GM23338 (cell line): ENCODE measurements around the gene KCNK10.

ENCODE experiments used
- EZH2 ChIP-seq: fragments of 200-600 bp; sonication (generic); IDR thresholded peaks from one replicate; pipeline ENCODE4 v1.8.0; 2017; ENCODE audit warnings: antibody characterized with exemption, mild to moderate bottlenecking, low read depth; ENCODE audit not compliant: unreplicated experiment
- EZH2phosphoT487 ChIP-seq: fragments of 200-600 bp; sonication (generic); IDR thresholded peaks from one replicate; pipeline ENCODE4 v1.8.1; 2018; ENCODE audit warnings: antibody characterized with exemption; ENCODE audit not compliant: unreplicated experiment
- POLR2AphosphoS5 ChIP-seq: IDR thresholded peaks from 2 replicates; pipeline ENCODE4 v1.6.1; 2016; ENCODE audit warnings: antibody characterized with exemption, low read depth
- TF ChIP-seq, protein P1 (sequence below), 2 experiments: fragments of 200-600 bp in 1 of 2; sonication (generic) in 1 of 2; conservative IDR thresholded peaks; 2 replicates each; pipeline versions ENCODE4 v1.5.1 to v1.6.1; 2016 to 2017; ENCODE audit warnings: antibody characterized with exemption in 2 of 2, low read depth in 2 of 2, mild to moderate bottlenecking in 2 of 2, moderate library complexity in 1 of 2
- TF ChIP-seq, protein P2 (sequence below): IDR thresholded peaks from one replicate; pipeline ENCODE4 v1.6.1; 2018; ENCODE audit warnings: antibody characterized with exemption; ENCODE audit not compliant: unreplicated experiment

DNA sequence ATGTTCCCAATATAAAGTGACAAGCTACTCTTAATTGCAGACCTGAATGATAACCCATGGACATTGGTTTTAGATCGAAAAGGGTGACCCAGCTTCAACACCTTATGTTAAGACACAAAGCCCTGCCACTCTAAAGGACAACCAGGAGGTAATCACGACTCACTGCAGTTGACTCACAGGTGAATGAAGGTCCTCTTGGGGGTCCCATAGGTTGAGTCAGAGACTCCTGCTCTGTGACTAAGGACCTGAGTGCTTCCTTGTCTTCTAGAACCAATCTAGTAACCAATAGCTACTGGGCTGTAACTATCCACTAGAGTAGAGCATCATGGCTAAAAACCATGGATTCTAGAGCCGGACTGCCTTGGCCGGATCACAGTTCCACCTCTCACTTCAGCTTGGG, 73.8 kb downstream of the KCNK10 start:
- no peak for TF ChIP-seq POLR2AphosphoS5
- TF ChIP-seq, protein P1, sequence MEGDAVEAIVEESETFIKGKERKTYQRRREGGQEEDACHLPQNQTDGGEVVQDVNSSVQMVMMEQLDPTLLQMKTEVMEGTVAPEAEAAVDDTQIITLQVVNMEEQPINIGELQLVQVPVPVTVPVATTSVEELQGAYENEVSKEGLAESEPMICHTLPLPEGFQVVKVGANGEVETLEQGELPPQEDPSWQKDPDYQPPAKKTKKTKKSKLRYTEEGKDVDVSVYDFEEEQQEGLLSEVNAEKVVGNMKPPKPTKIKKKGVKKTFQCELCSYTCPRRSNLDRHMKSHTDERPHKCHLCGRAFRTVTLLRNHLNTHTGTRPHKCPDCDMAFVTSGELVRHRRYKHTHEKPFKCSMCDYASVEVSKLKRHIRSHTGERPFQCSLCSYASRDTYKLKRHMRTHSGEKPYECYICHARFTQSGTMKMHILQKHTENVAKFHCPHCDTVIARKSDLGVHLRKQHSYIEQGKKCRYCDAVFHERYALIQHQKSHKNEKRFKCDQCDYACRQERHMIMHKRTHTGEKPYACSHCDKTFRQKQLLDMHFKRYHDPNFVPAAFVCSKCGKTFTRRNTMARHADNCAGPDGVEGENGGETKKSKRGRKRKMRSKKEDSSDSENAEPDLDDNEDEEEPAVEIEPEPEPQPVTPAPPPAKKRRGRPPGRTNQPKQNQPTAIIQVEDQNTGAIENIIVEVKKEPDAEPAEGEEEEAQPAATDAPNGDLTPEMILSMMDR (conservative IDR thresholded peaks at IDR 0.05; ENCODE audit: low read depth in 2 of 2): no peak
- no peak for TF ChIP-seq EZH2phosphoT487
- TF ChIP-seq, protein P2, sequence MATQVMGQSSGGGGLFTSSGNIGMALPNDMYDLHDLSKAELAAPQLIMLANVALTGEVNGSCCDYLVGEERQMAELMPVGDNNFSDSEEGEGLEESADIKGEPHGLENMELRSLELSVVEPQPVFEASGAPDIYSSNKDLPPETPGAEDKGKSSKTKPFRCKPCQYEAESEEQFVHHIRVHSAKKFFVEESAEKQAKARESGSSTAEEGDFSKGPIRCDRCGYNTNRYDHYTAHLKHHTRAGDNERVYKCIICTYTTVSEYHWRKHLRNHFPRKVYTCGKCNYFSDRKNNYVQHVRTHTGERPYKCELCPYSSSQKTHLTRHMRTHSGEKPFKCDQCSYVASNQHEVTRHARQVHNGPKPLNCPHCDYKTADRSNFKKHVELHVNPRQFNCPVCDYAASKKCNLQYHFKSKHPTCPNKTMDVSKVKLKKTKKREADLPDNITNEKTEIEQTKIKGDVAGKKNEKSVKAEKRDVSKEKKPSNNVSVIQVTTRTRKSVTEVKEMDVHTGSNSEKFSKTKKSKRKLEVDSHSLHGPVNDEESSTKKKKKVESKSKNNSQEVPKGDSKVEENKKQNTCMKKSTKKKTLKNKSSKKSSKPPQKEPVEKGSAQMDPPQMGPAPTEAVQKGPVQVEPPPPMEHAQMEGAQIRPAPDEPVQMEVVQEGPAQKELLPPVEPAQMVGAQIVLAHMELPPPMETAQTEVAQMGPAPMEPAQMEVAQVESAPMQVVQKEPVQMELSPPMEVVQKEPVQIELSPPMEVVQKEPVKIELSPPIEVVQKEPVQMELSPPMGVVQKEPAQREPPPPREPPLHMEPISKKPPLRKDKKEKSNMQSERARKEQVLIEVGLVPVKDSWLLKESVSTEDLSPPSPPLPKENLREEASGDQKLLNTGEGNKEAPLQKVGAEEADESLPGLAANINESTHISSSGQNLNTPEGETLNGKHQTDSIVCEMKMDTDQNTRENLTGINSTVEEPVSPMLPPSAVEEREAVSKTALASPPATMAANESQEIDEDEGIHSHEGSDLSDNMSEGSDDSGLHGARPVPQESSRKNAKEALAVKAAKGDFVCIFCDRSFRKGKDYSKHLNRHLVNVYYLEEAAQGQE: no peak
- TF ChIP-seq EZH2: no peak
